Kidney epithelial cell (primary cell): Measurements from ENCODE around the gene TBX15. TPM values are rescaled to one million over a fixed set of nuclear protein-coding genes. Genes with fewer than 3 reads are reported as not detected.

Source experiments
- DNase-seq: peaks from one replicate; pipeline ENCODE4 v3.0.0-alpha.2; 2010; ENCODE audit warnings: low read depth
- H3K27me3 ChIP-seq: 2 replicates; pipeline ENCODE4 v1.6.0; 2011; ENCODE audit warnings: low read length; ENCODE audit not compliant: control insufficient read depth, insufficient read depth
- H3K36me3 ChIP-seq: 2 replicates; pipeline ENCODE4 v1.5.1; 2011; ENCODE audit warnings: low read length; ENCODE audit not compliant: control insufficient read depth, insufficient read depth
- H3K4me3 ChIP-seq: 2 replicates; pipeline ENCODE4 v1.5.1; 2011; ENCODE audit warnings: low read depth, mild to moderate bottlenecking, control low read depth, low read length
- total RNA-seq: library from RNA; depleted of rRNA; stranded (reverse); fragments of >200 nt; gene quantifications from 2 replicates; pipeline ENCODE4 v1.2.3, GENCODE V29; 2015
- TF ChIP-seq, protein P1 (sequence below): IDR thresholded peaks from 2 replicates; pipeline ENCODE4 v1.5.1; 2011; ENCODE audit warnings: mild to moderate bottlenecking, moderate library complexity, low read length, control low read depth, inconsistent platforms; ENCODE audit not compliant: insufficient read depth, poor library complexity, severe bottlenecking

The TBX15 gene
- total RNA-seq, 1 donor from 2014 or later, result not detected

DNA sequence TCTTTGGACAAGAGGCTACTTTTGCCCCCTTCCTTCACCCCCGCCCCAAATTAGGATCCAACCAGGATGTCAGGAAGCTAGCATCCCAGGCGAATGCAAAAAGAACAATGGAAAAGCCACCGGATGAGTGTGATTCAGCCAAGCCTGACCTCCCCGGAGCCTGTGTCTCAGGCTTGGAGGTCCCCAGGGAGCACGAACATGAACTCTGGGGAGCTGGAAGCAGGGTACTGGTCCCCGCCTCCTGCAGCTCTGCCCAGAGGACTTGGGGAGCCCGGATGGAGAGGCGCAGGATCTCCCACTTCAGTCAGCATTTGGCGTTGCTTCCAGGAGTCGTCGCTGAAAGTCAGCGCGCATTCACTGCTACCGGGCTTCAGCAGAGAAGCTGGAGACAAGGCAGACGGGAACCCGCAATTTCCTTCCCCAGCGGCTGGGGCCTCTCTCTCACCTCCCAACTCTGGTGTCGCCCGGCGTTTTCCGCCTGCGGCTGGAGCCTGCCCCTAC lies 1.8 kb upstream of the TBX15 start:
- TF ChIP-seq, protein P1, sequence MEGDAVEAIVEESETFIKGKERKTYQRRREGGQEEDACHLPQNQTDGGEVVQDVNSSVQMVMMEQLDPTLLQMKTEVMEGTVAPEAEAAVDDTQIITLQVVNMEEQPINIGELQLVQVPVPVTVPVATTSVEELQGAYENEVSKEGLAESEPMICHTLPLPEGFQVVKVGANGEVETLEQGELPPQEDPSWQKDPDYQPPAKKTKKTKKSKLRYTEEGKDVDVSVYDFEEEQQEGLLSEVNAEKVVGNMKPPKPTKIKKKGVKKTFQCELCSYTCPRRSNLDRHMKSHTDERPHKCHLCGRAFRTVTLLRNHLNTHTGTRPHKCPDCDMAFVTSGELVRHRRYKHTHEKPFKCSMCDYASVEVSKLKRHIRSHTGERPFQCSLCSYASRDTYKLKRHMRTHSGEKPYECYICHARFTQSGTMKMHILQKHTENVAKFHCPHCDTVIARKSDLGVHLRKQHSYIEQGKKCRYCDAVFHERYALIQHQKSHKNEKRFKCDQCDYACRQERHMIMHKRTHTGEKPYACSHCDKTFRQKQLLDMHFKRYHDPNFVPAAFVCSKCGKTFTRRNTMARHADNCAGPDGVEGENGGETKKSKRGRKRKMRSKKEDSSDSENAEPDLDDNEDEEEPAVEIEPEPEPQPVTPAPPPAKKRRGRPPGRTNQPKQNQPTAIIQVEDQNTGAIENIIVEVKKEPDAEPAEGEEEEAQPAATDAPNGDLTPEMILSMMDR, result no peak
- Histone ChIP-seq H3K4me3 (no peak overlapping the region), H3K36me3 (no peaks in the 10 kb centered on the region), H3K27me3 (peaks cover 98% of the 10 kb centered on the region)
- no peak for DNase-seq

DNA sequence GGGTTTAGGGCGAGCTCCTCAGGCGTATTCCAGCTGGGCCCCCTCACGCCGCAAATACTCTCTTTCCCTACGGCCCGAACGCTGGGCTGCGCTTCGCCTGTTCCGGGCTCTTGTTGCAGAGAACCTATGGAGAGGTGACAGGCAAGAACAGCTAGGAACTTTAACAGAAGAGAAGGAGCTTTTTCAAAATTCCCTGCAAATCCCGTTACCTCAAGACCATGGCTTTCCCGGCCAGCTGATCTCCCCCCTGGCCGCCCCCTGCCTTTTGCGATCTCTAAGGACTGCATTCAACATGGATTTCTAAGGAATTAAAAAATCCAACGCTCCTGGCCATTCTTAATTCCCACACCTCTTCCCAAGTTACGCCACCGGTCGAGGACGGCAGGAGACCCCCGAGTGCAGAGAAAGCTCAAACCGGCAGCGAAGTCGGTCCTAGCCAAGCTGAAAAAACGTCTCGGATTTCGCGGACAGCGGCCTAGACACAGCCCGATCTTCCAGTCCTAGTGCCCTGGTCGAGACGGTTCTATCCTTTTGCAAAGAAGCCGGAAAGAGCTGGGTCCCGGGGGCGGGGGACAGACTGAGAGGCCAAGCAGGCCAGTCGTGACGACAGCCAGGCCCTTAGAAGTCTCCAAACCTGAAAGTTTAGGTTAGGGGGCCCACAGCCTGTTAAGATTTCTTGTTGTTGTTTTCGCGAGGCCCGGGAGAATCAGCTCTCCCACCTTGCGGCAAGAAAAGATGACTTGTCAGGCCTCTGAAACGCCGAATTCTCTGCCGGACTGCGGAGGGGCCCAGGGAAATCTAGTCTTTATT lies 1.1 kb upstream of the TBX15 start:
- TF ChIP-seq, protein P1, result no peak
- Histone ChIP-seq H3K4me3 (no peak overlapping the region), H3K36me3 (no peaks in the 10 kb centered on the region), H3K27me3 (peaks cover 98% of the 10 kb centered on the region)
- no peak for DNase-seq

DNA sequence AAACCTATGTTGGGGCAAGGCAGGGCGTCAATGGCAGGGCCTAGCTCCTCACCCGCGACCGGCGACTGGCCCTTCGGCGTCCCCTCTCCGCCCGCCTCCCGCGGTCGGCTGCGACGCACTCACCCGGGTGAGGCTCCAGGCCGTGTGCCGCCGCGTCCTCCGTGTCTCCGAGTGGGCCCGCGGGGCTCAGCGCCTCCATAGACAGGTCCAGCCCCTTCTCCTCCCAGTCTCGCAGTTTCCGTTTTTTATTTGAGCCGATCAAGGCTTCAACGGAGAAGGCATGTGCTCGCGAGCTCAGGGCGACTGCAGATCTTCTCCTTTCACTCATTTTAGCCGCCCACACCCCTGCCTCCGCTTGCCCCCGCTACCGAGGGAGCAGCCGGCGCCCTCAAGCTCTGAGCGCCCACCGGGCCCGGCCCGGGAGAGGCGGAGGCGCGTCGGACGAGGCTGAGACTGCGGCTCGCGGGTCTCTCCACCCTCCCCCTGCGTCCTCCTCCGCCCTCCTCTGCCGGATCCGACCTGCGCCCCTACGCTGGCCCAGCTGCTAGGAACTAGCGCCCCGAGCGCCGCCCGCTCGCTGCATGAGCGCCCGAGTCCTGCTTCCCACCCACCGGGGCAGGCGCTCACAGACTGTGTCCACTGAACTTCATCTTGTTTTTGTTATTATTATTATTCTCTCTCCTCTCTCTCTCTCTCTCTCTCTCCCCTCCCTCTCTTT lies 516 bp downstream of the TBX15 start:
- Histone ChIP-seq H3K4me3 (no peak overlapping the region), H3K36me3 (no peaks in the 10 kb centered on the region), H3K27me3 (peaks cover 99% of the 10 kb centered on the region)
- TF ChIP-seq, protein P1, result no peak
- no peak for DNase-seq

DNA sequence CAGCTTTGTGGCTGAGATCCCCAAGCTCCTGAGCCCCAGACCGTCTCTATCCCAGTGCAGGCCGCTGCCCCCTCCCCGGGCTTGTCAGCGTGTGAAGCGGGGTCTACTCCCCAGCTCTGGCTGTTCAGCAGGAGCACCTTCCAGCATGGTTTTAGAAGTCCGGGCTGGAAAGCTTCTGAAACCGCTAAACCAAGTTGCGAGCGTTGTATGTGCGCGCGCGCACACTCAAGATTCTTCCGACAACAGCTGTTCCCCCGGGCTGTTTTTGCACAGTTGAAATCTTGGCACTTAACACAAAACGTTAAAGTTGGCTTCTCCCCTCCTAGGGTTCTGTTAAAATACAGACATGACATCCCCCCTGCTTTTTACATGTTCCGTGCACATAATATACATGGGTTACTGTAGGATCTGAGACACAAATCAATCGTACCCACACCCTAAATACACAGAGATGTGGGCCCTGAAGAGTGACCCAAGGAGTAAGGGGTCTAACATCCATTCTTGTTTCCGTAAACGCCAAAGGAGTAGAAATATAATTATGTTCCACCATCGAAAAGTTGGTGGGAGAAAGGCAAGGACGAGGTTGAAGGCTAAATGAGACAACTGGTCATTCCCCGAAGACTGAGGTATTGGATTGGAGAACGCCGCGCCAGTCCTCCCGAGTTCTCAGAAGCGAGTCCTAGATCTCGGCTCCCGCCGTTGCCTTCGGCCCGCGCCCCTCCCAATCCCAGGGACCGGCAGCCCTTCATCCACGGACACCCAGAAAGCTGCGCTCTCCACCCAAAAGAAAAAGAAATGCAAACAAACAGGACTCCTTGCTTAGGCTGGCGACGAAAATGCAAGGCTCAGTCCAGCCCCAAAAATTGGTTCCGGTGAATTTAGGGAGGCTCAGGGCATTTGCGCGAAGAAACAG lies 1.3 kb downstream of the TBX15 start:
- Histone ChIP-seq H3K36me3 (no peaks in the 10 kb centered on the region), H3K4me3 (no peak overlapping the region), H3K27me3 (peaks cover 98% of the 10 kb centered on the region)
- no peak for DNase-seq
- TF ChIP-seq, protein P1, result no peak

DNA sequence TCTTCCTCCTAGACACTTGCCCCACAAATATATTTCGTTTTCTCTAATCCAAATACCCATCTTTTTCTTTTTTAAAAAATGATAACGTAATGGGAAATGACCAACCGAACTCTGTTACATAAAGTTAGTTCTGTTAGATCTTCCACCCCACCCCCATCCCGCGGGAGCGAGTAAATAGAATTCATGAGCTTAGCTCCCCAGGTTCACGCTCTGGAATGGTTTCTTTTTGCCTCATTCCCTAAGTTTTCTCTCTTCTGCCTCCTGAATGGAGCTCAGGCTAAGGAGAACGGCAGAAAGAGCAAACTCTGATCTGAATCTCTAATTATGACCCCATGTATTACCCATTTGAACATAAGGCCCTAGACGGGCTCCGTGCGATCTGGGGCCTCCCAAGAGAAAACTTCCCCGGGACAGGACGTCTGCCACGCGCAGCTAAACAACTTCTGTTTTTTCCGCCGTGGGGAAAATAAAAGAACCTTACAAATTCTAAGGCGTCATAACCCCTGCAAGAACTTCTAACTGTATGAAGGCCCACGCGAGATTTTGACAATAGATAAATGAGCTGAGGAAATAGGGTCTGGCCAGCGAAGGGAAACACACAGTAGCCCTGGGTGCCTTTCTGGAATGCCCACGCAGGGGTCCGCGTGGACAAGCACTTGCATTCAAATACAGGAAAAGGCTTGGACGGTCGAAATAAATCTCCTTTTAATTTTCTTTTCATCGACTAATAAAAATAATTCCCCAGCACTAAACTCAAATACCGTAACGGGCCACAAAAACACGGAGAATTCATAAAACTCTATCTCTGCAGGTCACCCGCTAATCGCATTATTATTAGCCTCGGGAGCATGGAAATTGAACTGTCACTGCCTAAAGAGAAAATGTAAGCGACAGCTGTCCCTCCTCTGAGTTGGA lies 2.2 kb downstream of the TBX15 start:
- Histone ChIP-seq H3K4me3 (no peak overlapping the region), H3K36me3 (no peaks in the 10 kb centered on the region), H3K27me3 (peaks cover 96% of the 10 kb centered on the region)
- TF ChIP-seq, protein P1, result no peak
- DNase-seq, result no peak
